Endothelial cell of umbilical vein (primary cell): ENCODE results near the gene CD300LF. TPM values are rescaled to one million over a fixed set of nuclear protein-coding genes. Genes with fewer than 3 reads are reported as not detected.

Experiments used
- BruUV-seq: library from RNA; stranded (reverse); fragments of 400-500 nt; replicated peaks from 2 replicates; lab custom pipeline; 2021; lab: Mats Ljungman, UMichigan
- CTCF ChIA-PET: fragments of 300-600, 350-600 bp; sonication (Branson Sonifier 250); formaldehyde crosslinking; loops from one replicate; lab custom pipeline; 2021; ENCODE audit warnings: antibody characterized with exemption, inconsistent platforms; lab: Charles Lee
- POLR2A ChIA-PET: fragments of 300-600, 350-600 bp; sonication (Branson Sonifier 250); formaldehyde crosslinking; loops from one replicate; lab custom pipeline; 2021; ENCODE audit warnings: antibody characterized with exemption, inconsistent platforms; lab: Charles Lee
- DNase-seq: peaks from one replicate; pipeline ENCODE4 v3.0.0-alpha.2; 2011; ENCODE audit warnings: low read depth, low spot score
- FAIRE-seq: peaks from 2 replicates; lab custom pipeline; 2011; peaks lifted over from hg19 to GRCh38; lab: Jason Lieb, UNC
- H2AFZ ChIP-seq: 2 replicates; pipeline ENCODE4 v1.6.0; 2012; ENCODE audit warnings: low read depth, low read length, control low read depth, inconsistent platforms
- H3K27ac ChIP-seq: 2 replicates; pipeline ENCODE4 v1.5.1; 2011; ENCODE audit warnings: low read depth, mild to moderate bottlenecking, control low read depth, low read length, moderate library complexity; ENCODE audit not compliant: insufficient read depth
- H3K27me3 ChIP-seq, 2 experiments: 2 replicates each; pipeline versions ENCODE4 v1.6.0 to v1.6.1; 2011; ENCODE audit warnings: low read length in 2 of 2, mixed read lengths in 1 of 2; ENCODE audit not compliant: control insufficient read depth in 2 of 2, insufficient read depth in 2 of 2
- H3K36me3 ChIP-seq, 2 experiments: 2 replicates in 1 of 2; 3 replicates in 1 of 2; pipeline ENCODE4 v1.5.1; 2011; ENCODE audit warnings: low read length in 2 of 2, mild to moderate bottlenecking in 1 of 2, moderate library complexity in 1 of 2; ENCODE audit not compliant: control insufficient read depth in 2 of 2, insufficient read depth in 2 of 2; ENCODE audit errors: extremely low read depth in 1 of 2
- H3K4me1 ChIP-seq: 3 replicates; pipeline ENCODE4 v1.5.1; 2011; ENCODE audit warnings: mild to moderate bottlenecking, low read length; ENCODE audit not compliant: control insufficient read depth, insufficient read depth; ENCODE audit errors: extremely low read depth
- H3K4me2 ChIP-seq: 2 replicates; pipeline ENCODE4 v1.6.1; 2011; ENCODE audit warnings: low read length, control low read depth, mixed read lengths; ENCODE audit not compliant: insufficient read depth
- H3K4me3 ChIP-seq, 3 experiments: fragments of 200-600 bp in 1 of 3; sonication (generic), shearing (Covaris generic) in 1 of 3; replicated peaks in 1 of 3; 2 replicates each; pipeline ENCODE4 v1.5.1; 2011 to 2016; ENCODE audit warnings: control low read depth in 3 of 3, low read length in 3 of 3, mild to moderate bottlenecking in 2 of 3, inconsistent platforms in 1 of 3, low read depth in 1 of 3, moderate library complexity in 1 of 3; ENCODE audit not compliant: insufficient read depth in 1 of 3
- H3K79me2 ChIP-seq: 2 replicates; pipeline ENCODE4 v1.6.0; 2012; ENCODE audit warnings: low read length, inconsistent platforms; ENCODE audit not compliant: control insufficient read depth, insufficient read depth
- H3K9ac ChIP-seq: replicated peaks from 2 replicates; pipeline ENCODE3; 2011; ENCODE audit warnings: low read length, control low read depth; ENCODE audit not compliant: insufficient read depth; ENCODE audit errors: extremely low read depth
- H3K9me1 ChIP-seq: replicated peaks from 3 replicates; pipeline ENCODE4 v1.6.0; 2011; ENCODE audit warnings: mild to moderate bottlenecking, low read length; ENCODE audit not compliant: control insufficient read depth, insufficient read depth; ENCODE audit errors: extremely low read depth
- H3K9me3 ChIP-seq: replicated peaks from 2 replicates; pipeline ENCODE4 v1.5.1; 2012; ENCODE audit warnings: low read length, inconsistent platforms; ENCODE audit not compliant: control insufficient read depth, insufficient read depth
- H4K20me1 ChIP-seq: replicated peaks from 2 replicates; pipeline ENCODE3; 2011; ENCODE audit warnings: mild to moderate bottlenecking, low read length; ENCODE audit not compliant: control insufficient read depth, insufficient read depth; ENCODE audit errors: extremely low read depth
- CTCF ChIP-seq, 2 donors: IDR thresholded peaks; 1 replicate in 1 of 2; 2 replicates in 1 of 2; pipeline ENCODE4 v1.5.1; 2011; ENCODE audit warnings: low read length in 2 of 2, mild to moderate bottlenecking in 2 of 2, moderate library complexity in 2 of 2, control low read depth in 1 of 2, inconsistent platforms in 1 of 2, low read depth in 1 of 2; ENCODE audit not compliant: insufficient read depth in 1 of 2; ENCODE audit errors: extremely low read depth in 1 of 2
- EZH2 ChIP-seq: IDR thresholded peaks from 2 replicates; pipeline ENCODE4 v1.6.1; 2012; ENCODE audit warnings: borderline replicate concordance, low read depth, mild to moderate bottlenecking, moderate library complexity, low read length, inconsistent platforms; ENCODE audit not compliant: severe bottlenecking
- FOS ChIP-seq: IDR thresholded peaks from 2 replicates; pipeline ENCODE4 v1.6.1; 2011; ENCODE audit warnings: mild to moderate bottlenecking, low read length, moderate library complexity, borderline replicate concordance; ENCODE audit not compliant: insufficient read depth
- GATA2 ChIP-seq: IDR thresholded peaks from 2 replicates; pipeline ENCODE4 v1.7.0; 2011; ENCODE audit warnings: low read depth, mild to moderate bottlenecking, moderate library complexity, mixed read lengths, low read length; ENCODE audit not compliant: insufficient read length, insufficient read depth
- JUN ChIP-seq: IDR thresholded peaks from 2 replicates; pipeline ENCODE4 v1.6.1; 2011; ENCODE audit warnings: borderline replicate concordance, low read depth; ENCODE audit not compliant: insufficient read length, insufficient read depth
- MAX ChIP-seq: IDR thresholded peaks from 2 replicates; pipeline ENCODE4 v1.6.1; 2011; ENCODE audit not compliant: insufficient read depth, insufficient read length
- MYC ChIP-seq: IDR thresholded peaks from one replicate; pipeline ENCODE4 v1.6.1; 2011; ENCODE audit warnings: mild to moderate bottlenecking, low read depth, low read length
- POLR2A ChIP-seq: IDR thresholded peaks from 2 replicates; pipeline ENCODE4 v1.6.1; 2012; ENCODE audit warnings: low read depth, mild to moderate bottlenecking, control low read depth, low read length
- POLR2AphosphoS5 ChIP-seq: IDR thresholded peaks from 2 replicates; pipeline ENCODE4 v1.6.1; 2012; ENCODE audit warnings: low read depth, mild to moderate bottlenecking, control low read depth, low read length, moderate library complexity; ENCODE audit not compliant: insufficient read depth
- dilution Hi-C: fragments of 300-500 bp; cut with MboI; formaldehyde crosslinking; loops from one replicate; pipeline ENCODE4 v1.15.0; 2019; ENCODE audit warnings: low sequenced_read_pairs; ENCODE audit not compliant: extremely low pct_ligation_motif_present
- intact Hi-C: fragments of 100-400 bp; cut with micrococcal nuclease; formaldehyde crosslinking; loops from one replicate; pipeline ENCODE4 v1.10.0; 2022
- polyA plus RNA-seq, 4 experiments: library from polyadenylated mRNA; depleted of rRNA in 3 of 4; stranded (reverse) in 3 of 4; unstranded in 1 of 4; fragments of >200 nt; gene quantifications; 2 replicates each; pipeline versions ENCODE4 v1.2.1 to v1.2.3, GENCODE V29; 2011 to 2012; ENCODE audit warnings: missing spikeins in 1 of 4
- total RNA-seq: library from RNA; stranded (reverse); gene quantifications from 2 replicates; pipeline ENCODE4 v1.2.3, GENCODE V29; 2021

CD300LF gene
- total and polyA plus RNA-seq, 2 donors (not counting 3 experiments of a cell fraction or from before 2014, with no cell fraction given), result not detected

- Histone ChIP-seq H3K27ac (no peak overlapping the region), H3K4me3 (no peak overlapping the region), H3K79me2 (no peaks in the 10 kb centered on the region), H4K20me1 (no peaks in the 10 kb centered on the region), H3K4me1 (peaks cover 7% of the 10 kb centered on the region), H3K36me3 (no peaks in the 10 kb centered on the region), H3K4me2 (no peak overlapping the region), H3K9me1 (no peaks in the 10 kb centered on the region), H3K9ac (no peak overlapping the region), H3K9me3 (no peaks in the 10 kb centered on the region), H2AFZ (no peak overlapping the region), H3K27me3 (no peaks in the 10 kb centered on the region)
- no peak for TF ChIP-seq FOS
- TF ChIP-seq MYC, result no peak
- no peak for TF ChIP-seq GATA2
- TF ChIP-seq JUN, result no peak
- no peak for TF ChIP-seq MAX
- no peak for TF ChIP-seq EZH2
- no peak for TF ChIP-seq POLR2A
- no peak for TF ChIP-seq CTCF (IDR thresholded peaks at IDR 0.05; ENCODE audit: extremely low read depth in 1 of 2, insufficient read depth in 1 of 2, low read depth in 1 of 2, low read length in 2 of 2)
- TF ChIP-seq POLR2AphosphoS5, result no peak
- ChIA-PET POLR2A (no interaction called here), CTCF (interaction anchor here (0.9 to 2.2 kb wide), 3 partner anchors 18 to 96 kb away, joined by 3 to 9 read pairs (median 3); no protein-coding TSS in a partner anchor)
- FAIRE-seq (no peak), DNase-seq (no peak)
- dilution Hi-C loops, result no loop called here
- intact Hi-C loops, result no loop called here
- BruUV-seq, result no TSS peak
Measured at GRCh38 chr17:74752822-74753401, 40.2 kb upstream of the CD300LF start.
